ENCODE results near the gene CELF1. TPM values are rescaled to one million over a fixed set of nuclear protein-coding genes. Genes with fewer than 3 reads are reported as not detected.

The CELF1 gene
- total RNA-seq, 1 donor from 2014 or later: 76.3 TPM

DNA sequence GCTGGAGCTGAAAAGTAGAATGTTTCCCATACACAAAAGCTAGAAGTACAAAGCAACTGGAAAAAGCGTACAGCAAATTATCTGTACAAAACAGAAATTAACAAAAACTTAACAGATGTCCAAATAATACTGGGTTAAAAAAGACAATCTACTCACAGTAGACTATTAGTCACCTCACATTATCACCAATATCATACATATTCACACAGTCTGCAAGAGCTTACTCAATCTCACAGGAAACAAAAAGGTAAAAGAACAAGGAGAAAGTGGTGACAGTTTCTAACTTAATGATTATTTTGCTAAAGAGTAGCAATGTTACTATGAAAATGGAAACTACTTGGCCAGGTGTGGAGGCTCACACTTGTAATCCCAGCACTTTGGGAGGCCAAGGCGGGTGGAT lies 11.9 kb downstream of the CELF1 start:
- TF ChIP-seq, protein P1, sequence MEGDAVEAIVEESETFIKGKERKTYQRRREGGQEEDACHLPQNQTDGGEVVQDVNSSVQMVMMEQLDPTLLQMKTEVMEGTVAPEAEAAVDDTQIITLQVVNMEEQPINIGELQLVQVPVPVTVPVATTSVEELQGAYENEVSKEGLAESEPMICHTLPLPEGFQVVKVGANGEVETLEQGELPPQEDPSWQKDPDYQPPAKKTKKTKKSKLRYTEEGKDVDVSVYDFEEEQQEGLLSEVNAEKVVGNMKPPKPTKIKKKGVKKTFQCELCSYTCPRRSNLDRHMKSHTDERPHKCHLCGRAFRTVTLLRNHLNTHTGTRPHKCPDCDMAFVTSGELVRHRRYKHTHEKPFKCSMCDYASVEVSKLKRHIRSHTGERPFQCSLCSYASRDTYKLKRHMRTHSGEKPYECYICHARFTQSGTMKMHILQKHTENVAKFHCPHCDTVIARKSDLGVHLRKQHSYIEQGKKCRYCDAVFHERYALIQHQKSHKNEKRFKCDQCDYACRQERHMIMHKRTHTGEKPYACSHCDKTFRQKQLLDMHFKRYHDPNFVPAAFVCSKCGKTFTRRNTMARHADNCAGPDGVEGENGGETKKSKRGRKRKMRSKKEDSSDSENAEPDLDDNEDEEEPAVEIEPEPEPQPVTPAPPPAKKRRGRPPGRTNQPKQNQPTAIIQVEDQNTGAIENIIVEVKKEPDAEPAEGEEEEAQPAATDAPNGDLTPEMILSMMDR (IDR thresholded peaks at IDR 0.05; ENCODE audit: insufficient read depth, low read length, poor library complexity, severe bottlenecking): no peak
- no peak for DNase-seq (ENCODE audit: low read depth)
- Histone ChIP-seq H3K4me3 (ENCODE audit: low read depth, low read length) (no peak overlapping the region), H3K27me3 (ENCODE audit: control insufficient read depth, insufficient read depth, low read length) (no peaks in the 10 kb centered on the region), H3K36me3 (ENCODE audit: control insufficient read depth, insufficient read depth, low read length) (no peaks in the 10 kb centered on the region)

DNA sequence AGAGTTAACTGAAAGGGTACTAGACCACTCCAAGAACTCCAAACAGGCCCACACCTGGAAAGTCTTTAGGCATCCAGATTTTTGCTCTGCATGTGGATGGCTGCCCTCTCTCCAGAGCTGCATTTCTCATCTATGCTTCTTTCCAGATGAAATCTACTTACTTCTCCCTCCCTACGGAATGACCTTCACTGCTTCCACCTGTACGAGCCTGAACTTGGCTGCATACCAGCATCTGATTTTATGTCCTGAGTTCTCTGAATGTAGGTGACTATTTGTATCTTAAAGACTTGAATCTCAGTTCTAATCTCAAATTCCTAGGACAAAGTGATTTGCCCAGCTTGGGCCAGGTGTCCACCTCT lies 13.3 kb downstream of the CELF1 start:
- Histone ChIP-seq H3K4me3 (ENCODE audit: low read depth, low read length) (no peak overlapping the region), H3K27me3 (ENCODE audit: control insufficient read depth, insufficient read depth, low read length) (no peaks in the 10 kb centered on the region), H3K36me3 (ENCODE audit: control insufficient read depth, insufficient read depth, low read length) (no peaks in the 10 kb centered on the region)
- DNase-seq (ENCODE audit: low read depth): no peak
- TF ChIP-seq, protein P1 (IDR thresholded peaks at IDR 0.05; ENCODE audit: insufficient read depth, low read length, poor library complexity, severe bottlenecking): no peak

DNA sequence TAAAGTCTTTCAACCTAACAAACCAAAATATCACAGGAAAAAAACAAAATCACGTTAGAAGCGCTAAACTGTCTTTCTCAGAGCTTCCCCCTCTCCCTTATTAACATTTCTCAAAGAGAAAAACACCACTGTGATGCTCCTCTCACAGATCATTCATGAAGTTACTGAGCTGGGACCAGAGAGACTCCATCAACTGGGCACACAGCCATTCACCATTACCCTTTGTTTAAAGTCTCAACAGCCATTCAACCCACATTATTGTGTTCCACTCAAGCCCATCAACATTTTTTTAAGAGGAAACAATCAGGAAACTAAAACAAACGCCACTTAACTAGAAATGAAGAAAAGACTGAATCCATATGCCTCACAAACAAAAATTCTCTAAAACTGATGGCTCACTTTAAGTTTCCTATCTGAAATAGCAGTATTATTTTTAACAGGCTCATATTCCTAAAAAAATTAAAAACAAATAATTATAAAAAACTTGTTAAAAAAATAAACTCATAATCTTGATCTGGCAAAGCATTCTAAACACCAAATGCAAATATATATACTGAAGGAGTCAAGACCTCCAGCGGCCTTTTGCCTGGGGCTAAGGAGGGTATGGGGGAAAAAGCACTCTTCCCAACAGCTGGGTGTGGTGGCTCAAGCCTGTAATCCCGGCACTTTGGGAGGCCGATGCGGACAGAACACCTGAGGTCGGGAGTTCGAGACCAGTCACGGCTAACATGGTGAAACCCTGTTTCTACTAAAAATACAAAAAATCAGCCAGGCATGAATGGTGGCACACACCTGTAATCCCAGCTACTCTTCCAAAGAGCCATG lies 14.0 kb downstream of the CELF1 start:
- H3K4me3 ChIP-seq (ENCODE audit: low read depth, low read length): no peak overlapping the region
- no peaks in the 10 kb centered on the region for H3K27me3 ChIP-seq (ENCODE audit: control insufficient read depth, insufficient read depth, low read length)
- DNase-seq (ENCODE audit: low read depth): peak; percentile 38
- TF ChIP-seq, protein P1 (IDR thresholded peaks at IDR 0.05; ENCODE audit: insufficient read depth, low read length, poor library complexity, severe bottlenecking): no peak
- H3K36me3 ChIP-seq (ENCODE audit: control insufficient read depth, insufficient read depth, low read length): no peaks in the 10 kb centered on the region

DNA sequence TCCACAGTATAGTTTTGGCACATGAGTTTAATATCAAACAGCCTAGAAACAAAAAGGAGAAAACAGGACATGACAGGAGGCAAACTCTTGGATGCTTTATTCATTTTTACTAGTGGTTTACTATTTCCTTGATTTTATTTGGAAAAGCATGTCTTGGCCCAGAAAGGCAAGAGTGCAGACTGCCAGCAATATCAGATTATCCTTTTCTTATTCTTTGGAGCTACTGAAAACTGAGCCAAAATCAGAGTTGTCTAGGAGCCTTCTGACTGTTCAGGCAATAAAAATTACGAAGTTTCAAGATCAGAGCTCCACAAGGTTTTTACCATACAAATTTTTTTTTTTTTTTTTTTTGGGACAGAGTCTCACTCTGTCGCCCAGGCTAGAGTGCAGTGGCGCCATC lies 16.0 kb downstream of the CELF1 start:
- no peaks in the 10 kb centered on the region for H3K27me3 ChIP-seq (ENCODE audit: control insufficient read depth, insufficient read depth, low read length)
- DNase-seq (ENCODE audit: low read depth): no peak
- H3K4me3 ChIP-seq (ENCODE audit: low read depth, low read length): no peak overlapping the region
- H3K36me3 ChIP-seq (ENCODE audit: control insufficient read depth, insufficient read depth, low read length): no peaks in the 10 kb centered on the region
- TF ChIP-seq, protein P1 (IDR thresholded peaks at IDR 0.05; ENCODE audit: insufficient read depth, low read length, poor library complexity, severe bottlenecking): no peak

DNA sequence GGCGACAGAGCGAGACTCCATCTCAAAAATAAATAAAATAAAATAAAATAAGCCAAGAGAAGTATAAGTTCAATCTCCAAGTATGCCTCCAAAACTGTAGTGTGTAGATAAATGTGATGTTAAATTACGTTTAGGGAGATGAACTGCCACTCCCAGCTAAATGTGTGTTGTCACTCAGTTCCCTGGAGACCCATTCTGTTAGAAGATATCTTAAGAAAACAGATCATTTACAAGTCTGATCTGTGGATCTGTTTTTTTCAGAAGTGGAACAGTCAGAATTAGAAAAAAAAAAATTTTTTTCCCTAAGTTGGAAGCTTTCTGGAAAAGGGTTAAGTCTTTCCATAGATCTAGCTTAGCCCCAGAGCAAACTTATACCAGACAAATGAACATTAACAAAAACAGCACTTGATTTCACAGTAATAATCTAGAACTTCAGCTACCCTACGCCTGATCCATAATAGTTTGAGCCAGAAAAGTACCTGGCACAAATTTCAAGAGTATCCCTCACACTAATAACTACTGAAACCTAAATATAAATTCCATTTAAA lies 18.2 kb downstream of the CELF1 start:
- no peaks in the 10 kb centered on the region for H3K27me3 ChIP-seq (ENCODE audit: control insufficient read depth, insufficient read depth, low read length)
- TF ChIP-seq, protein P1 (IDR thresholded peaks at IDR 0.05; ENCODE audit: insufficient read depth, low read length, poor library complexity, severe bottlenecking): no peak
- no peak overlapping the region for H3K4me3 ChIP-seq (ENCODE audit: low read depth, low read length)
- no peak for DNase-seq (ENCODE audit: low read depth)
- no peaks in the 10 kb centered on the region for H3K36me3 ChIP-seq (ENCODE audit: control insufficient read depth, insufficient read depth, low read length)

All from kidney epithelial cell (primary cell).